Uterus (tissue), 2 donors: ENCODE results near the gene CAPN9.

Experiments used
- POLR2A ChIP-seq, 2 donors: fragments of 450-650 bp; IDR thresholded peaks; one replicate each; pipeline ENCODE4 v1.6.1; 2016; ENCODE audit warnings: antibody characterized with exemption in 2 of 2, mild to moderate bottlenecking in 1 of 2, moderate library complexity in 1 of 2
- TF ChIP-seq, protein P1 (sequence below), 4 experiments: fragments of 200-600 bp in 2 of 4; fragments of 450-650 bp in 2 of 4; sonication (generic) in 2 of 4; IDR thresholded peaks; one replicate each; pipeline ENCODE4 v1.5.1; 2016 to 2019; ENCODE audit warnings: antibody characterized with exemption in 4 of 4, mild to moderate bottlenecking in 2 of 4, moderate library complexity in 1 of 4

GRCh38 chr1:230843503-230844309 lies 96.5 kb downstream of the CAPN9 start:
- TF ChIP-seq, protein P1, sequence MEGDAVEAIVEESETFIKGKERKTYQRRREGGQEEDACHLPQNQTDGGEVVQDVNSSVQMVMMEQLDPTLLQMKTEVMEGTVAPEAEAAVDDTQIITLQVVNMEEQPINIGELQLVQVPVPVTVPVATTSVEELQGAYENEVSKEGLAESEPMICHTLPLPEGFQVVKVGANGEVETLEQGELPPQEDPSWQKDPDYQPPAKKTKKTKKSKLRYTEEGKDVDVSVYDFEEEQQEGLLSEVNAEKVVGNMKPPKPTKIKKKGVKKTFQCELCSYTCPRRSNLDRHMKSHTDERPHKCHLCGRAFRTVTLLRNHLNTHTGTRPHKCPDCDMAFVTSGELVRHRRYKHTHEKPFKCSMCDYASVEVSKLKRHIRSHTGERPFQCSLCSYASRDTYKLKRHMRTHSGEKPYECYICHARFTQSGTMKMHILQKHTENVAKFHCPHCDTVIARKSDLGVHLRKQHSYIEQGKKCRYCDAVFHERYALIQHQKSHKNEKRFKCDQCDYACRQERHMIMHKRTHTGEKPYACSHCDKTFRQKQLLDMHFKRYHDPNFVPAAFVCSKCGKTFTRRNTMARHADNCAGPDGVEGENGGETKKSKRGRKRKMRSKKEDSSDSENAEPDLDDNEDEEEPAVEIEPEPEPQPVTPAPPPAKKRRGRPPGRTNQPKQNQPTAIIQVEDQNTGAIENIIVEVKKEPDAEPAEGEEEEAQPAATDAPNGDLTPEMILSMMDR (IDR thresholded peaks at IDR 0.05) = no peak
- TF ChIP-seq POLR2A (IDR thresholded peaks at IDR 0.05) = no peak
